Fibroblast of skin of back (primary cell): ENCODE results near the gene PCNX1.
A peak's percentile ranks its signal among the peaks of the same experiment; 100 is the strongest.
"Not testable (repeated sequence)": the region's sequence is repeated elsewhere in the genome, so short reads cannot be mapped to it uniquely, and the experiment has no call there.

Experiments used
- DNase-seq: peaks from one replicate; pipeline ENCODE4 v3.0.0-alpha.2; 2013

Gene PCNX1

DNA sequence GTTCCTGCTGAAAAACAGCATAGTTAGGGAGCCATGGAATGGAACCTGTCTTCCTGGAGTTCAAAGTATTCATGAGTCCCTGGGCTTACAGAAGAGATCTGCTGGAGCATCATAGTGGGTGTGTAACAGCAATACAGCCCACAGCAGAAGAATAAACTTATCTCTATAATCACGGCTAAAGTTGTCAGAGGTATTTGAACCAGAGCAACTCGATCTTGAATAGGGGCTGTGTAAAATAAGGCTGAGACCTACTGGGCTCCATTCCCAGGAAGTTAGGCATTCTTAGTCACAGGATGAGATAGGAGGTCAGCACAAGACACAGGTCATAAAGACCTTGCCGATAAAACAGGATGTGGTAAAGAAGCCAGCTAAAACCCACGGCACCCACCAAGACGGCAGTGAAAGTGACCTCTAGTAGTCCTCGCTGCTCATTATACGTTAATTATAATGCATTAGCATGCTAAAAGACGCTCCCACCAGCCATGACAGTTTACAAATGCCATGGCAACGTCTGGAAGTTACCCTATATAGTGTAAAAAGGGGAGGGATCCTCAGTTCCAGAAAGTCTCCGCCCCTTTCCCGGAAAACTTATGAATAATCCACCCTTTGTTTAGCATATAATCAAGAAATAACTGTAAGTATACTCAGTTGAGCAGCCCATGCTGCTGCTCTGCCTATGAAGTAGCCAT is 223.4 kb downstream of the PCNX1 start:
- DNase-seq, result peak; percentile 55

GRCh38 chr14:71133296-71133695 is 226.0 kb downstream of the PCNX1 start:
- DNase-seq, result no peak

GRCh38 chr14:71135496-71135895 is 228.2 kb downstream of the PCNX1 start:
- DNase-seq, result no peak

DNA sequence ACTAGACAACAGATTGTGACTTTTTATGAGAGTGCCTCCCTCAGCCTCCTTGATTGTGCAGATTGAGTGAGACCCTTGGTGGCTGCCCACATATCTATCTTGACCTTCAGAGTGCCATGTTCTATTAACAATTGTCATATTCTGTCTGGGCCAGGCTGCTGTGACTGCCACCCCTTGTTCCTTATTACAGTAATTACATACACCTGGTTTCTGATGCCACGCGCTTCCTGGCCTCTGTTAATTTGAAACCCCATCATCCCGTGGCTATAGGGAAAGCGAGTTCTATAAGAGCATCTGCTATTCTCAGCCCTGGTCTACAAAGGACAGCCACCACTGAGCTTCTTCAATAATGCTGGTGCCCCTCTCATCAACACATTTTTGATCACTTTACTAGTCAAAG is 228.7 kb downstream of the PCNX1 start:
- no peak for DNase-seq

GRCh38 chr14:71136386-71137060 is 229.3 kb downstream of the PCNX1 start:
- DNase-seq, result no peak

- DNase-seq, result peak; percentile 49
Observed at GRCh38 chr14:71137536-71138447, 230.5 kb downstream of the PCNX1 start.

GRCh38 chr14:71138448-71139293 is 231.4 kb downstream of the PCNX1 start:
- DNase-seq, result peak; percentile 46

DNA sequence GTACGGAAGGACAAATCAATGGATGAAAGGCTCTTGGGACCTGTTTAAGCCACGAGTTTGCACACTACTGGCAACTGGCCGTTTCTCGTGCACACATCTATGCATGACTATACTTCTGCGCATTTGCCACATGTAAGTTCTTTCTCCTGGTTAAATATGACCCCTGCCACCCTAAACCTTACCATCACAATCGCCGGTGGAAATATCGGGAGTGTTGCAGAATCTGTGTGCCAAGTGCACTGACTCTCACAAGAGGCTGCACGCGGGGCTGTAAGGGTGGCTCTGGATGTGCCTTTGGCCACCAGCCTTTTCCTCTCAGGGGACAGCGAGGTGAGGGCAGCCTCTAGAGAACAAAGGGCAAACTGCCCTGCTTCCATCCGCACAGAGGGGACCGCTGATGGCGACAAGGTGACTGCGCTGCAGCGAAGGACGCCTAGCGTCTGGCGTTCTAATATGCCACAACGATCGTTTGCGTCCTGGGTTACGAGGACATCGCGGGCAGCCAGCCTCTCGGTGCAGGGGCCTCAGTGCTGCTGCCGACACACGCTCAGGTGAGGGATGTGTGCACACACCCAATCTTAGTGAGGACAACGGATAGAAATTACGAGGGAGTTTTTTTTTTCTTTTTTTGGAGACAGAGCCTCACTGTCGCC is 232.2 kb downstream of the PCNX1 start:
- DNase-seq, result no peak

- DNase-seq, result no peak
Observed at GRCh38 chr14:71140157-71140556, 232.9 kb downstream of the PCNX1 start.

- DNase-seq, result peak; percentile 67
Observed at GRCh38 chr14:71141701-71142374, 234.6 kb downstream of the PCNX1 start.

- peak; percentile 97 for DNase-seq
Observed at GRCh38 chr14:71142375-71143038, 235.2 kb downstream of the PCNX1 start.

DNA sequence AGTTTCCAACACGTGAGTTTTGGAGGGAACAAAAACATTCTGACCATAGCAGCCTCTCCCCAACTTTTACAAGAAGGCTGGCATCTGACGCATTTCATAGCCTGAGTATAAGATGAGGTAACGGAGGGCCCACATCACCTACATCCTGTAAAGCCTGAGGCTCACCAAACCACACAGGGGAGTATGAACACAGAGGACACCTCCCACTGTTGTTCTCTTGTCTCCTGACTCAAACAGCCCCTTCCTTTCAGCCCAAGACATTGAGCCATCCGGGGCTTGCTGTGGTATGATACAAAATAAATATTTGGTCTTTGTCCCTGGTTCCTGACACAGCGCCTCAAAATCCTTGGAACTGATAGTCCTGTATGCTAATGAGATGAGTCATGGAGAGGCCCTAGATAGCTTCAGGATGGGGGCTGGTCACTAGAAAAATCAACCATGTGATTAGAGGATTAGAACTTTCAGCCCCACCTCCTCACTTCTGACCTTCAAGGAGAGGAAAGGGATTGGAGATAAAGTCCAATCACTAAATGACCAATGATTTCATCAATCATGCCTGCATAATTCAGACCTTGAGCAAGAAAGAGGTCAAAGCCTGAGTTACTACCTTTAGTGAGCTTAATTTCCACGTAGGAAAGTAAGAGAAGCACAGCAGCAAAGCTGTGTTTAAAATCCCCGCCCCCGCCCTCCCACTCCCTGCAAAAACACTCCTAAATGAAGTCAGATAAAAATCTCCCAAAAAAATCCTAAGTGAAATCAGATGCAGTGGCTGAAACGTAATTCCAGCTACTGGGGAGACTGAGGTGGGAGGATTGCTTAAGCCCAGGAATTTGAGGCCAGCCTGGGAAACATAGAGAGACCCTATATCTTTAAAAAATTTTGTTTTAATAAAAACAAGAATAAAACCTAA is 236.4 kb downstream of the PCNX1 start:
- peak; percentile 86 for DNase-seq

DNA sequence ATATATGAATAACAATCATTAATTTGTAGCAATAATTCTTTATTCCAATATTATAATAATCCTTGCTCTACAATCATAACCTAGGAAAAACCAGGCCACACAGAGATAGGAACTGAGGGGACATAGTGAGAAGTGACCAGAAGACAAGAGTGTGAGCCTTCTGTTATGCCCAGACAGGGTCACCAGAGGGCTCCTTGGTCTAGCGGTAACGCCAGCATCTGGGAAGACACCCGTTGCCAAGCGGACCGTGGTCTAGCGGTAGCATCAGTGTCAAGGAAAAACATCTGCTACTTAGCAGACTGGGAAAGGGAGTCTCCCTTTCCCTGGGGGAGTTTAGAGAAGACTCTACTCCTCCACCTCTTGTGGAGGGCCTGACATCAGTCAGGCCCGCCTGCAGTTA is 240.1 kb downstream of the PCNX1 start:
- not testable (repeated sequence) for DNase-seq

- DNase-seq, result no peak
Observed at GRCh38 chr14:71148627-71149026, 241.4 kb downstream of the PCNX1 start.

DNA sequence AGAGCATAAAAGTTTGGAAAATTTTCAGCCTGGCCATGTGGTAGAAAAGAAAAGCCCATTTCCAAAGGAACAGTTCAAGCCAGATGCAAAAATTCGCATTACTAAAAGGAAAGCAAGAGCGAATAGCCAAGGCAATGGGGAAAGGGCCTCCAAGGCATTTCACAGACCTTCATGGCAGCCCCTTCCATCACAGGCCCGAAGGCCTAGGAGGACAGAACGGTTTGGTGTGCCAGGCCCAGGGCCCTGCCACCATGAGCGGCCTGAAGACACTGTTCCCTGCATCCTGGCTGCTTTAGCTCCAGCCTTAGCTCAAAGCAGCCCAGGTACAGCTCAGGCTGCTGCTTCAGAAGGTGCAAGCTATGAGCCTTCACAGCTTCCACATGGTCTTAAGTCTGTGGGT is 243.5 kb downstream of the PCNX1 start:
- DNase-seq, result no peak

GRCh38 chr14:71155743-71156142 is 248.5 kb downstream of the PCNX1 start:
- DNase-seq, result no peak

DNA sequence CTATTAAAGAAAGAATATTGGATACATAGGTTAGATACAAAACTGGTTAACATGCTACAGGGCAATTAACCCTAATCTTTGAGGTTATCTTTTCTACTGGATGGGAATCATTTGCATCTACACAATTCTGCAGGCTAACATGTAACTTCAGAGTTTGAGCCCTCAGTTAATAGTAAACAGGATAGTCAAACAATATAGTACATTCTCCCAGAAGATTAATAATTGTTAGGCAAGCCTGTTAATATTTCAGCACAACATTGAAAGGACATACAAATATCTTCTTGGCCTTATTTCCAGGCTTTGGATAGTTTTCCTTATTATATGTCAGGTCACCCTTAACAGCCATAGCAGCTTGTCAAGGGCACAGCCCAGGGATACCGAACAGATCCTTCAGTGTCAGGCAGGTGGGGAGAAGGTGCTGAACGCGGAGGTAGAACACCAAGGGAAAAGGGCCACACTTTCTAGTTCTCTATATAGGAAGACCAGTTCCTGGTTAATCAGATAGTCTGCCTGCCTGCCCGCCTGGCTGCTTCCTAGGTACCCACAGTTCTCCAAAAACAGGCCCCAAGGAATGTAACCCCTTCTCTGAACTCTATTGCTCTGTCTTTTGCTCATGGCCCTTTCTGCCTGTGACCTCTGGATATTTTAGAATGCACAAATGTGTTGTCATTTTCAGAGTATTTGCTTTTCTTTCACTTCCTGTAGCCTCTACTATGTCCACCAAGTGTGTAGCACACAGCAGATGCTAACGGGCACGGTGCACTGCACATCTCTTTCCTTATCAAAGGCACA is 256.0 kb downstream of the PCNX1 start:
- DNase-seq, result no peak

DNA sequence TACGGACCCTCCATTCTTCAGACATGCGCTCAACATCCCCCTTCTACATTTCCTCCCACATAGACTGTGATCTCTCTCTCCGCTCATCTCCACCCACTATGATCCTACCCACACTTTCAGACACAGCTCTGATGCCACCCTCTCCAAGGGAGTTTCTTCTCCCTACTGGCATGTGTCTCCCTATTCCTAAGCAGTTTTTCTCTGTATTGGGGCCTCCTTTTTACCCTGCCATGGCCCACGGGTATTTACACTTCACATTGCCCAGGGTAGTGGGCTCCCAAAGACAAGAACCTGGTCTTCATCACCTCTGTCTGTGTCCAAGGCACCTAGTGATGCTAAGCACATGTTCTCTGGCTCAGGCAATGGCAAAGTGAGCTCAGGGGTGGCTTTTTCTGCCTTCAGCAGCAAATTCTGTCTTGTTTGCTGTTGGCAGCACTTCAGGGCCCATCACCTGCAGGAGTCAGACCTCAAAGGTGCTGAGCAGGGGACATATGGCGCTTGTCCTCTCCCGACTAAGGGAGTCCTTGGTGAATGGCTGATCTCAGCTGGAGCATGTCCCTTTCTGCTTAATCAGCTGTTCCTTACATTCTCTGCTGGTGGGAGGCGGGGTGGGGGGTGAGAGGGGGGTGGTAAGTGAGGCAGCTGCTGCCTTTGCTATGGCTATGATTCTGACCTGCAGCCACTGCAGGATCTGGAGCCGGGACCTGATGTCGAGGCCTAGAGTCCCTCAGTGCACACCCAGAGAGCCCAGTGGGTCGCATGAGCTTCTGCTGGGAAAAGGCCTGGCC is 256.8 kb downstream of the PCNX1 start:
- DNase-seq, result no peak
